ENCODE data around the gene PWWP2B.
"Not testable (repeated sequence)": the region's sequence is repeated elsewhere in the genome, so short reads cannot be mapped to it uniquely, and the experiment has no call there.

PWWP2B gene

GRCh38 chr10:132397036-132397541 is at the start of gene PWWP2B:
PWWP2B (plus strand) TSS chr10:132397200; CDS start chr10:132397227, 27 bp downstream.
- DNase-seq = no peak

GRCh38 chr10:132347211-132347930 is 49.6 kb upstream of the PWWP2B start:
- no peak for DNase-seq

GRCh38 chr10:132347931-132348267 is 49.1 kb upstream of the PWWP2B start:
- DNase-seq = no peak

DNA sequence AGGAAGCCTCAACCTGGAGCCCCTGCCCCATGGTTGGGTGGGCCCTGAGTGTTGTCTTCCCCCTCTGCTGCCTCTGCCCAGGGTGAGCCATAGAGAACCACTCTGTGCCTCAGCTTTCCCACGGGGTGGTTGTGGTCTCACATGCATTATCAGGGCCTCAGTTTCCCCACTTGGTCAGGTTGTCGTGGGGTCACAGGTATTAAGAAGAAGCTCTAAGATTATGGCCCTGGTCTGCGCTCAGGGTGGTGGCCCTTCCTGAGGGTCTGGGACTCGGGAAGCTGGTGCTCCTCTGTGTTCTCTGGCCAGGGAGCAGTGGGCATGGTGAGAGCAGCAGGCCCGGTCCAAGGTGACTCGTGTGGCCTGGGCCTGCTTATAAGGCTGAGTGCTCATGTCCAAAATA is 47.2 kb upstream of the PWWP2B start:
- DNase-seq = no peak

GRCh38 chr10:132350391-132350790 is 46.6 kb upstream of the PWWP2B start:
- DNase-seq = no peak

DNA sequence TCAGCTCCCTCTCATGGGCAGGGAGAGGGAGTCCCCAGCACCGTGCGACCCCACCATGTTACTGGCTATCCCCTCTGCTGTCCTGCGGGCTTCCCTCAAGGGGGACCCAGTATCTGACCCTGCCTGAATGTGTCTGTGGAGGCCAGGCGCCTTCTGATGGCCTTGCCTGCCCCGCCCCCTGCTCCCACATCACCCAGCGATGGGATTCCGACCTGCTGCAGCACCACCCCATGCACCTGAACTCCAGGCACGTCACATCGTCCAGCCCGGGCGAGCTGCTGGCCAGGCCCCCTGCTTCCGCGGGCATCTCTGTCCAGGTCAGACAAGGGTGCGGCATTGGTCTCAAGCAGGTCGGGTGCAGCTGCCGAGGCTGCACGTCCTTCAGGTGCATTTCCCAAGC is 46.1 kb upstream of the PWWP2B start:
- DNase-seq = no peak

DNA sequence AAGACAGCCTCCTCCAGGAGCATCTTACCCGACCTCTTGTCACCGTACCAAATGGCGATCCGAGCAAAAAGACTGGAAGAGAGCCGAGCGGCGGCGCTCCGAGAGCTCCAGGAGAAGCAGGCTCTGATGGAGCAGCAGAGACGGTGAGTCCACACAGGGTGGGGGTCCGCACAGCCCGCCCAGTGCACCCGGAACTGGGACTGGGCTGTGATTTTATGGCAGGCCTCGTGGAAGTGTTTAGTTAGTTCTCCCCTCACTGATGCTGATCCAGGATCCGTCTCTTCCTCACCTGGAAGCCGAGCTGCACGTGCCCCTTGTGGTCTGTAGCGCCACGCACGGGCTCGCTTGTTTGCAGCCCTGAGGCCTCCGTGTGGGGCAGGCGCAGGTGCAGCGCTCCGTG is 45.4 kb upstream of the PWWP2B start:
- DNase-seq = no peak

DNA sequence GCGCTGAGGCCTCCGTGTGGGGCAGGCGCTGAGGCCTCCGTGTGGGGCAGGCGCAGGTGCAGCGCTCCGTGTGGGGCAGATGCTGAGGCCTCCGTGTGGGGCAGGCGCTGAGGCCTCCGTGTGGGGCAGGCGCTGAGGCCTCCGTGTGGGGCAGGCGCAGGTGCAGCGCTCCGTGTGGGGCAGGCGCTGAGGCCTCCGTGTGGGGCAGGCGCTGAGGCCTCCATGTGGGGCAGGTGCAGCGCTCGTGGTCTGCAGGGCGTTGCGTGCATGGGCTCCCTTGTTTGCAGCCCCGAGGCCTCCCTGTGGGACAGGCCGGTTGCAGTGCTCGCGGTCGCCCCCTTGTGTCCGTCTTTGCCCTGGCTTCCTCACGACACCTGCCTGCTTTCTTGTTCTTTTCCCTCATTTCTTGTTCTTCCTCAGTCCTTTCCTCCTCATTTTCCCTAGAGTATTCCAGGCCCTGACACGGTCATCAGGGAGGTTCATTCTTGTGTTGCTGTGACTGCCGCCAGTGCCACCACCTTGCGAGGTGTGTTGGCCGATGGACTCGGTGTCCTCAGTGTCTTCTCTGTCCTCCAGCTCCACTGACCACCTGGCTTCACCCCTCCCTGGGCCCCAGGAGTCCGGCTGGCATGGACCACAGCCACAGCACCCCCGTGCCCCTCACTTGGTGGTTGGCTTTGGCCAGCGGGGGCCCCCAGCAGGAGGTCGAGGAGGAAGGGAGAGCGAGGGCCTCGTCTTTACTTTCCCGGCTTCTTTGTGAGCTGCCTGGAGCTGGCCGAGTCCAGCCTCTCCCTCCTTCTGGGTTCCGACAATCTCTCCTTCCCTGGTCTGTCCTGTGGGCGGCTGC is 44.3 kb upstream of the PWWP2B start:
- not testable (repeated sequence) for DNase-seq

DNA sequence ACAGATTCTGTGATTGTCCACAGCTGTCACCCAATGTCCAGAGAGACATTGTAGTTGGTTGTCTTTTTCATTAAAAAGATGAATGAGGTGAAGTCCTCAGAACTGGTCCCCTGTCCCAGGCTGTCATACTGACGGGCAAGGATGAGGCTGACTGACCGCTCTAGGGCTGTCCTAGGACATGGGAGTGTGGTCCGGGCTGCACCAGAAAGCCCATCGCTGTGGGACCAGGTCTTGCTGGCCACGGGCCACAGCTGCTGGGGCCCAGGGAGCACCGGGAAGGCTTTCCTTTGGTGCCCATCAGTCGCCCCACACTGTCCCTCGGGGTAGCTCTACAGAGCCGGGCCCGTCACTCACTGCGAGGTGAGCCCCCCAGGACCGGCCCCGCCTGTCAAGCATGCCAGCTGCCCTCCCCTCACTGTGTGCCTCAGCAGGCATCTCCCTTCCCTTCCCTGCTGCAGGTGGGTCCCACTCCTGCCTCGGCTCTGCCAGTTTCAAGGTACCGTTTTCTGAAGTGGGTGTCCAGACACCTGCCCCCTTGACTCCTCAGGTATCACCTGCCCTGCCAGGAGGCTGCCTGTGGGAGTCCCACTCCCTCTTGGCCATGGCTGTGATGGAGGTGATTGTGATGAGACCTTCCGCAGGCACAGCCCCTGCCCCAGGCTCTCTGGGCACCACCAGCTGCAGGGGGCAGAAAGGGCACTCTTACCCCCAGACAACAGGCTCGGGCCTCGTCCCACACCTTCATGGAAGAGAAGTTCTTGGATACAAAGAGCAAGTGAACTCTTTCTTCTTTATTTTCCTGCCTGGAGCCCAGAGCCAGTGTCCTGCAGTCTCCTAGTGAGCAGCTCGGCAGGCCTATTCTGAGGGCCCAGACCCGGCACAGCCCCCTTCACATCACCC is 43.3 kb upstream of the PWWP2B start:
- DNase-seq = no peak

GRCh38 chr10:132354356-132355094 is 42.5 kb upstream of the PWWP2B start:
- DNase-seq = no peak

- DNase-seq = no peak
Observed at GRCh38 chr10:132355297-132355696, 41.7 kb upstream of the PWWP2B start.

DNA sequence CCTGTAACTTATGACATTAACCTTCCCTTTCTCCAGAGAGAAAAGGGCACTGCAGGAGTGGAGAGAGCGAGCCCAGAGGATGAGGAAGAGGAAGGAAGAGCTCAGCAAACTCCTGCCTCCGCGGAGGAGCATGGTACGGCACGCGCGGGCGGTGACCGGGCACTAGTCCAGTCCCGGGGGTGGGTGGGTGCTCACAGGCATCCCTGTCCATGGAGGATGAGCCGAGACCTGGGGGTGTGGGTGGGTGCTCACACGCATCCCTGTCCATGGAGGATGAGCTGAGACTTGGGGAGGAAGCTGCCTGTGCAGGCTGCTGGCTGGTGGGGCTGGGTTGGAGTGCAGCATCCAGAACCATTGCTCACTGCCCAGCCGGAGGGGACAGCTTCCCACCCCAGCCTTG is 41.2 kb upstream of the PWWP2B start:
- DNase-seq = no peak

- no peak for DNase-seq
Observed at GRCh38 chr10:132356621-132357195, 40.3 kb upstream of the PWWP2B start.

DNA sequence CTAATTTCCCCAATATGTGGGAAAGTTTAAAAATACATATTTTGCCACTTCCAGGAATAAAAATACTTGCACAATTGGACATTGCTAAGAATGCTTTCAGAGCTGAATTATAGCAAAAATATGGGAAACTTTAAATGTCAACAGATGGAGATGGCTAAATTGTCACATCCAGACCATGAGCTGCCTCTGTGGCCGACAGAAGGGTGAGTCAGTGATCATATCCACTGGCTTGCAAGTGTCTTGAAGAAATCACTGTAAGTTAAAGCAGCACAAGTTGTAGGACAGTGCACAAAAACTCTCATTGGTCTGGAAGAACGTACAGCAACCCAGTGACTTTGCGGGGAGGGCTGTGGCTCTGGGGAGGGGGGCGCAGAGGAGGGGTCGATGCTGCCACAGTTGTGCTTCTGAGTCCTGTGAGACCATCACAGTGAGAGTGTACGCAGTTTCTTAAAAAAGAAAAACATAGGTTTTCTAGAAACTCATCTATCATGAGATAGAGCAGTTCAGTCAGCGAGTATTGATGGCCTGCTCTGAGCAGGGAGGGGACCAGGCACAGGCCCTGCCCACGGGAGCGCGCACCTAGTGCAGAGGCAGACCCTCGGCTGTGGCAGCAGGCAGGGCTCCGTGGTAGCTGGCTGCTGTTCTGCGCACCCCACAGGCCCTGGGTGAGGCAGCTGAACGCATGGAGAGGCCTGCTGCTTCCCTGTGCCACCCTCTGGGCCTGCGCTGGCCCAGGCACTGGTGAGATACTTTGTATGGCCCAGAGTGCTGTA is 39.5 kb upstream of the PWWP2B start:
- no peak for DNase-seq

GRCh38 chr10:132359305-132360040 is 37.5 kb upstream of the PWWP2B start:
- no peak for DNase-seq

DNA sequence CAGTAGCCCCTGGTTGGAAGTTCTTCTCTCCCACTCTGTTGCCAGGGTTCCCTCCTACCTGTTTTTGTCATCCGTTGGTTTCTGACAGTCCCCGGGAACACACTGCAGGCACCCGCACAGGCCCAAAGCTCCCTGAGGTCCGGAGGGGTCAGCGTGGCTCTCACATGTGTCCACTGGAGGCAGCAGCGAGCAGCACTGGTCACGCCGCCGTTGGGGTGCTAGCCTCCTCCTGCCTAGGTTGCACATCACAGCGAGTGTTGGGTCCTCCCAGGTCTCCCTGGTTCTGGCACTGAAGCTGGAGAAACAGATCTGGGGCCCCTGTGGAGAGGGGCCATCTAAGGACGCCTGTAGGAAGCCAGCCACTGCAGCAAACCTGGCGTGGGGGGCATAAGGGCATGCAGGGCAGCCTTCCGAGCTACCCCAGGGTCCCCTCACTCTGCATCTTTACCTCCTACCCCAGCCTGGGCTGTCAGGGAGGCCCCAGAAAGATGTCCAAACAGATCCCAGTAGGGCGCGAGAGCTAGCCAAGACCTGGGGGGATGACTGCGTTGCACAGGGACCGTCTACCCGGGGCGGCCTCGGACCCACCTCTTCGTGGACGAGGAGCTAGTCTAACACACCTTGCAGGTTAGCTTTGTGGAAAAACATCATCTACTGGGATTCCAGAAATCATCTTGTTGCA is 36.1 kb upstream of the PWWP2B start:
- no peak for DNase-seq

- no peak for DNase-seq
Observed at GRCh38 chr10:132361581-132362101, 35.4 kb upstream of the PWWP2B start.

DNA sequence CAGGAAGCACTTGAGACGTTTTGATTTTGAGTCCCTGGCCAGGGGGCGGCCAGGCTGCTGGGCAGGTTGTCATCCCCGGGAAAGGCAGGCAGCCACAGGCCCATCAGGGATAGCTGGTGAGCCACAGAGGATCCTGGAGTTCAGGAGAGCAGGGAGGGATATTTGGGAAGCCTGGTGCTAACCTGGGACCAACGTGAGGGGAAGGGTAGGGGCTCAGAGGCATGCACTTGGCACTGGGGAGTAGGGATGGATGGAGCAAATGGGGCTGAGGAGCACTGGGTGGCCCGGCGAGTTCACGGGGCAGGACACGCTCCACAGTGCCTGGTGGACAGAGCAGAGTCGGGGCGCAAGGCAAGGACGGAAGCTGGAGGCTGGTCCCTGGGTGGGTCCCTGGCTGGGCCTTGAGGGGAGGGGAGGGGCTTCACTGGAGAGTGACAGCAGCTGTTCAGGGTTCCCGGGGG is 34.8 kb upstream of the PWWP2B start:
- no peak for DNase-seq

- DNase-seq = no peak
Observed at GRCh38 chr10:132363376-132363775, 33.6 kb upstream of the PWWP2B start.
